Prostate gland (tissue), 2 donors: ENCODE results near the gene F2R. TPM values are rescaled to one million over a fixed set of nuclear protein-coding genes. Genes with fewer than 3 reads are reported as not detected.
"Not testable (repeated sequence)": the region's sequence is repeated elsewhere in the genome, so short reads cannot be mapped to it uniquely, and the experiment has no call there.

Experiments used
- DNase-seq: peaks from one replicate; pipeline ENCODE4 v3.0.0-alpha.2; 2019; ENCODE audit warnings: low spot score
- H3K27ac ChIP-seq, 2 donors: fragments of 200-600 bp; sonication (generic); 2 replicates each; pipeline ENCODE4 v1.5.1; 2017 to 2019
- H3K27me3 ChIP-seq: fragments of 200-600 bp; sonication (generic); replicated peaks from 2 replicates; pipeline ENCODE4 v1.5.1; 2019; ENCODE audit not compliant: insufficient read depth
- H3K36me3 ChIP-seq, 2 donors: fragments of 200-600 bp; sonication (generic); 1 replicate in 1 of 2; 2 replicates in 1 of 2; pipeline versions ENCODE4 v1.5.1 to v1.8.1; 2017 to 2019
- H3K4me1 ChIP-seq: fragments of 200-600 bp; sonication (generic); replicated peaks from 2 replicates; pipeline ENCODE4 v1.5.1; 2019
- H3K4me3 ChIP-seq, 2 donors: fragments of 200-600 bp; sonication (generic); 2 replicates each; pipeline ENCODE4 v1.5.1; 2017 to 2019
- H3K9me3 ChIP-seq: fragments of 200-600 bp; sonication (generic); 2 replicates; pipeline ENCODE4 v1.5.1; 2017
- POLR2A ChIP-seq: fragments of 450-650 bp; IDR thresholded peaks from one replicate; pipeline ENCODE4 v1.6.1; 2016; ENCODE audit warnings: antibody characterized with exemption, mild to moderate bottlenecking
- POLR2AphosphoS5 ChIP-seq: sonication (generic); formaldehyde crosslinking; IDR thresholded peaks from one replicate; pipeline ENCODE4 v1.6.1; 2017; ENCODE audit warnings: antibody characterized with exemption
- WGBS: methylation state at CpG from one replicate; pipeline ENCODE4 v1.1.5; 2018; 5-methylcytosine and 5-hydroxymethylcytosine counted together
- intact Hi-C: fragments of 100-400 bp; cut with DNase I; formaldehyde crosslinking; loops from one replicate; pipeline ENCODE4 v1.14.2; 2022
- total RNA-seq, 2 donors: library from RNA; depleted of rRNA; stranded (reverse); fragments of >200 nt; gene quantifications; one replicate each; pipeline ENCODE4 v1.1.0, GENCODE V29; 2016
- TF ChIP-seq, protein P1 (sequence below), 4 experiments: fragments of 200-600 bp in 2 of 4; fragments of 450-650 bp in 2 of 4; sonication (generic) in 2 of 4; IDR thresholded peaks; 1 replicate in 3 of 4; 2 replicates in 1 of 4; pipeline ENCODE4 v1.5.1; 2016 to 2019; ENCODE audit warnings: antibody characterized with exemption in 4 of 4, mild to moderate bottlenecking in 2 of 4, moderate library complexity in 2 of 4

F2R gene
- total RNA-seq, 2 donors from 2014 or later = 4.1 to 22.3 TPM

DNA sequence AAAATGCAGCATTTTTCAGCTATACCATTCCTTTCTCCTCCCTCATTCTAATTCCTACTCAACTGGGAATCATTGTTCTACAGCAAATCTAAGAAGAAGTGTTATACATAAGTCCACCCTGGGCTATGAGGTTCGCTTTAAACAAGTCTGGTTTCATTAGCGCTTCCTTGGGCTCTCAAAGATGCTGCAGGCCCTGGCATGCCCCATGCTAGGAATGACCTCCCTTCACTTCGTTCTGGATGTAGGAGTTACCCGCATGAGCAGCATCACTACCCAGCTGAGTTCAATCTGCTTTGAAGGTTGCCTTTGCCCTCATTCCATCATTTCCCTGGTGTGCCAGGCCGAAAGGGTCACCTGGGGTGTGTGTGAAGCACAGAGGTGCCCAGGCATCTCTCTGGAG, 35.4 kb downstream of the F2R start:
- intact Hi-C loops = no loop called here
- no peak for DNase-seq
- Histone ChIP-seq H3K4me1 (no peaks in the 10 kb centered on the region), H3K36me3 (no peaks in the 10 kb centered on the region), H3K9me3 (no peaks in the 10 kb centered on the region), H3K27ac (no peak overlapping the region), H3K4me3 (no peak overlapping the region), H3K27me3 (no peaks in the 10 kb centered on the region)
- WGBS = 71% methylated on average over 5 of the region's 5 CpGs
- TF ChIP-seq POLR2A (no peak), POLR2AphosphoS5 (no peak)
- TF ChIP-seq, protein P1, sequence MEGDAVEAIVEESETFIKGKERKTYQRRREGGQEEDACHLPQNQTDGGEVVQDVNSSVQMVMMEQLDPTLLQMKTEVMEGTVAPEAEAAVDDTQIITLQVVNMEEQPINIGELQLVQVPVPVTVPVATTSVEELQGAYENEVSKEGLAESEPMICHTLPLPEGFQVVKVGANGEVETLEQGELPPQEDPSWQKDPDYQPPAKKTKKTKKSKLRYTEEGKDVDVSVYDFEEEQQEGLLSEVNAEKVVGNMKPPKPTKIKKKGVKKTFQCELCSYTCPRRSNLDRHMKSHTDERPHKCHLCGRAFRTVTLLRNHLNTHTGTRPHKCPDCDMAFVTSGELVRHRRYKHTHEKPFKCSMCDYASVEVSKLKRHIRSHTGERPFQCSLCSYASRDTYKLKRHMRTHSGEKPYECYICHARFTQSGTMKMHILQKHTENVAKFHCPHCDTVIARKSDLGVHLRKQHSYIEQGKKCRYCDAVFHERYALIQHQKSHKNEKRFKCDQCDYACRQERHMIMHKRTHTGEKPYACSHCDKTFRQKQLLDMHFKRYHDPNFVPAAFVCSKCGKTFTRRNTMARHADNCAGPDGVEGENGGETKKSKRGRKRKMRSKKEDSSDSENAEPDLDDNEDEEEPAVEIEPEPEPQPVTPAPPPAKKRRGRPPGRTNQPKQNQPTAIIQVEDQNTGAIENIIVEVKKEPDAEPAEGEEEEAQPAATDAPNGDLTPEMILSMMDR (IDR thresholded peaks at IDR 0.05) = no peak

DNA sequence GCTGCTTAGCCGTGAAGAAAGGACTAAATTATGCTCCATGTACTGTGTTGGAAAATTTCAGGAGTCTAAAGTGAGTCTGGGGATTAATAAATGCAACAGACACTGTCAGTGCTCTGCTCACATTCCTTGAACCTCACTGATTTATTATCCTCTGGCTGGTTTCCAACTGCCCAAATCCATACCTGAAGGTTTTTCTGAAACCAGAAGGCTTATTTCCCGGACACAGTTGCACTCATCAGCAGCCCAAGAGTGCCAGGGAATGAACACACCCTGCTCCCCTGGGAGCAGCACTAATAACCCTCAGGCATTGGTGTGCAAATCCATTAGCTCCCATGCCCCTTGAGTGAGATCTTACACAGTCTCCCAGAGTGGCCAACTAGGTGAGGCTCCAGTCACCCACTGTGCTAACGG, 38.7 kb downstream of the F2R start:
- no peaks in the 10 kb centered on the region for H3K4me1 ChIP-seq
- WGBS = 70% methylated on average over 3 of the region's 3 CpGs
- no peak for TF ChIP-seq POLR2A
- TF ChIP-seq, protein P1 (IDR thresholded peaks at IDR 0.05) = no peak
- TF ChIP-seq POLR2AphosphoS5 = no peak
- H3K4me3 ChIP-seq = no peak overlapping the region
- no peak overlapping the region for H3K27ac ChIP-seq
- H3K27me3 ChIP-seq = no peaks in the 10 kb centered on the region
- intact Hi-C loops = no loop called here
- H3K36me3 ChIP-seq = no peaks in the 10 kb centered on the region
- no peak for DNase-seq
- H3K9me3 ChIP-seq = no peaks in the 10 kb centered on the region

DNA sequence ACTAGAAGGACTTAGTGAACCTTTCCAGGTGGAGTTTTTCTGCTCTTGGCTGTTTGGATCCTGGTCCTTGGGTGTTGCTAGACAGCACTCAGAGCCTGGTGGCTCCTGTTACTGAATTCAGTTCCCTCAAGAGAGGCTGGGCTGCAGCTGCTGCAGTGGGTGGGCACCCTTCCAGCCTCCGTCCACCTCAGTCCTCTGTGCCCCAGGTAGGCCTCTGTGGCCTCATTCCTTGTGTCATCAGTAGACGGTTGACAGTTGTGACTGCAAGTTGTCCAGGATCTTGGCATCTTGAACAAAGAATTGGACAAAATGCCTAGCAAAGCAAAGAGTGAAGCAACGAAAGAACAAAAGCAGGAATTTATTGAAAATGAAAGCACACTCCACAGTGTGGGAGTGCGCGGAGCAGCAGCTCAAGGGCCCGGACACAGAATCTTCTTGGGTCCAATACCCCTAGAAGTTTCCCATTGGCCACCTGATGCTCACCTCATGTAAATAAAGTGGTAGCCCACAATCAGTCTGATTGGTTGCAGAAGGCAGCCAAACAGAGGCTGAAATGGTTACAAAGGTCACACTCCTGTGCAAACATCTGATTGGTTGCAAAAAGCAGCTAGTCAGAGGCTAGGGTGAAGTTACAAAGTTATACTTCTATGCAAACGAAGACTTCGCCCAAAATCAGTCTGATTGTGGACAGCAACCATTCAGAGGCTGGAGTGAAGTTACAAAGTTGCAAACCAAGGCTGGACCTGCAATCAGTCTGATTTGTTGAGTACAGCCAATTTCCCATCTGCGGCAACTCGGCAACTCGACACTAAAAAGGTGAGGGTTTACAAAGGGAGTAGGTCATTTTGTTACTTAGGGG, 40.1 kb downstream of the F2R start:
- intact Hi-C loops = no loop called here
- DNase-seq = no peak
- H3K27ac ChIP-seq = no peak overlapping the region
- no peak overlapping the region for H3K4me3 ChIP-seq
- TF ChIP-seq POLR2A = no peak
- TF ChIP-seq, protein P1 (IDR thresholded peaks at IDR 0.05) = no peak
- no peaks in the 10 kb centered on the region for H3K27me3 ChIP-seq
- H3K36me3 ChIP-seq = no peaks in the 10 kb centered on the region
- no peaks in the 10 kb centered on the region for H3K4me1 ChIP-seq
- WGBS = 76% methylated on average over 11 of the region's 11 CpGs
- no peaks in the 10 kb centered on the region for H3K9me3 ChIP-seq

DNA sequence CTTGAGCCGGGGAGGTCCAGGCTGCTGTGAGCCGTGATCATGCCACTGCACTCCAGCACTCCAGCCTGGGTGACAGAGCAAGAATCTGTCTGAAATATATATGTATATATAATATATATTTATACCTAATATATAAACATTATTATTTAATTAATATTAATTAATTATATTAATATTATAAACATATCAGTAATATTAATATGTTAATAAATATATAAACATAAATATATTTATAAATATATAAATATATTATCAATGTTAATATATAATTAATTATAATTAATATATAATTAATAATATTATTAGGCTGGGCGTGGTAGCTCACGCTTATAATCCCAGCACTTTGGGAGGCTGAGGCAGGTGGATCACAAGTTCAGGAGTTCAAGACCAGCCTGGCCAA, 41.1 kb downstream of the F2R start:
- Histone ChIP-seq H3K9me3 (no peaks in the 10 kb centered on the region), H3K4me3 (no peak overlapping the region), H3K36me3 (no peaks in the 10 kb centered on the region), H3K27me3 (no peaks in the 10 kb centered on the region), H3K4me1 (no peaks in the 10 kb centered on the region), H3K27ac (no peak overlapping the region)
- no peak for DNase-seq
- intact Hi-C loops = no loop called here
- whole genome bisulfite sequencing = 99% methylated on average over 4 of the region's 4 CpGs
- TF ChIP-seq, protein P1 (IDR thresholded peaks at IDR 0.05) = no peak
- TF ChIP-seq POLR2AphosphoS5 = no peak
- no peak for TF ChIP-seq POLR2A

DNA sequence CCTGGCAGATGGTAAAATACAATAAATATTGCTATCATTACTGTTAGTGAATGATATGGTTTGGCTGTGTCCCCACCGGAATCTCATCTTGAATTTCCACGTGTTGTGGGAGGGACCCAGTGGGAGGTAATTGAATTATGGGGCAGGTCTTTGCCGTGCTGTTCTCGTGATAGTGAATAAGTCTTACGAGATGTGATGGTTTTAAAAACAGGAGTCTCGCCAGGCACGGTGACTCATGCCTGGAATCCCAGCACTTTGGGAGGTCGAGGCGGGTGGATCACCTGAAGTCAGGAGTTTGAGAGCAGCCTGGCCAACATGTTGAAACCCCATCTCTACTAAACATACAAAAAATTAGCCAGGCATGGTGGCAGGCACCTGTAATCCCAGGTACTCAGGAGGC, 45.2 kb downstream of the F2R start:
- H3K27ac ChIP-seq, H3K9me3 ChIP-seq, H3K36me3 ChIP-seq, H3K4me3 ChIP-seq, H3K4me1 ChIP-seq, intact Hi-C loops, DNase-seq, H3K27me3 ChIP-seq: not testable (repeated sequence)
- WGBS = 75% methylated on average over 9 of the region's 9 CpGs
